T follicular helper cell (primary cell): ENCODE results near the gene MACF1.
"Not testable (repeated sequence)": the region's sequence is repeated elsewhere in the genome, so short reads cannot be mapped to it uniquely, and the experiment has no call there.

Experiments
- DNase-seq: peaks from one replicate; pipeline ENCODE4 v3.0.0-alpha.2; 2020; ENCODE audit warnings: low read depth

The MACF1 gene

DNA sequence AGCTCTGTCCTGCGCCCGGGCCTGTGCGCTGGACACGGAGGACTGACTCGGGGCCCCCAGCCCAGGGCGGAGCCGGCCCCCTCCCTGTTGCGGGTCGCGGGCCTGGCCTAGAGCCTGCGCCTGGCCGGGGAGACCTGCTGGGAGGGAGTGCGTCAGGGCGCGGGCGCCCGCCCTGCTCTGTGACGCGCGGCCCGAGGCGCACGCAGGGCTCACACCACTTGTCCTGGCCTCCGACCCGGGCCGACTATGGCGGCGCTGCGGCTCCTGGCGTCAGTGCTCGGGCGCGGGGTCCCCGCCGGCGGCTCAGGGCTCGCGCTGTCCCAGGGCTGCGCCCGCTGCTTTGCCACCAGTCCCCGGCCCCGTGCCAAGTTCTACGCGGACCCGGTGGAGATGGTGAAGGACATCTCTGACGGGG is 310.2 kb downstream of the MACF1 start:
- DNase-seq = not testable (repeated sequence)

- DNase-seq = not testable (repeated sequence)
These were observed 310.9 kb downstream of the MACF1 start for GRCh38 chr1:39515131-39516086.

DNA sequence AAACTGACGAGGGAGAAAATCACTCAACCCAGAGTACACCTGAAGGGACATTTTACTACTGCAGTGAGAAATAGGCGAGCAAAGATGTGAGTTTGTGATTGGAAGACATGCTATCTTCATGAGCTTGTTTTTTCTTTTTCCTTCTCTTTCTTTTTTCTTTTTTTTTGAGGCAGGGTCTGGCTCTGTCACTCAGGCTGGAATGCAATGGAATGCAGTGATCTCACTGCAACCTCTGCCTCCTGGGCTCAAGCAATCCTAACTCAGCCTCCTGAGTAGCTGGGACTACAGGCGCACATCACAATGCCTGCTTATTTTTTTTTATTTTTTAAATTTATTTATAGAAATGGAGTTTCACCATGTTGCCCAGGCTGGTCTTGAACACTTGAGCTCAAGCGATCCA is 312.3 kb downstream of the MACF1 start:
- not testable (repeated sequence) for DNase-seq

DNA sequence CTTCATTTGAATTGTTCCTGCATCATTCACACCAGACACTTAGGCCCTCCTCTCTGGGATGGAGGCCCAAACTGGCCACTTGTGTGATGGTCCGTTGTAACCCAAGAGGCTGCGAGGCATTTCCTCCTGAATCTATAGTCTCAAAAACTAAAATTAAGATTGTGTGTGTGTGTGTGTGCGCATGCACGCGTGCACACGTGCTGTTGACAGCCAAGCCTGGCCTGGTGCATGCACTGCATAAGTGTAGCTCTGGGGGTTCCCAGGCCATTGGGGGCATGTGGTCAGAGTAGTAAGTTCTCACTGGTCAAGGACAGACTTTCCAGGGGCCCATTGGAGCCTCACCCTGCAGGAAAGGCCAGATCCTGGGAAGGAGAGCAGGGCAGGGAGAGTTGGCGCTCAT is 313.4 kb downstream of the MACF1 start:
- not testable (repeated sequence) for DNase-seq

DNA sequence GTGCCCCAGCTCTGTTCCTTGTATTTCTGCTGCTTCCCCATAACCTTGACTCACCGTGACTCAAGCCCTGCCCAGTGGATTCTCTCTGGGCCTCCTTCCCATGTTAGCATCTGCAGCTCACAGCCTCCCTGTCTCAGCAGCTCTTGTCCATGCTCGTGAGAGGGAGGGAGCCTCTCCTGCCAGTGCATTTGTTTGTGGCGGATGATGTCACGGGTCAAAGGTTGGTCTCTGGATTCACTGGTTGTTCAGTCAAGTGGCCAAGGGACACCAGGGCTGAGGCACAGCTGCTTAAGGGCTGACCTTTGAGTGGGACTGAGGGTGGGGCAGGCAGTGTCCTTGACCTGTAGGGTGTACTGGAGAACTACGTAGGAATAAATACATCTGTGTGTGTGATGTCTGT is 314.9 kb downstream of the MACF1 start:
- not testable (repeated sequence) for DNase-seq

DNA sequence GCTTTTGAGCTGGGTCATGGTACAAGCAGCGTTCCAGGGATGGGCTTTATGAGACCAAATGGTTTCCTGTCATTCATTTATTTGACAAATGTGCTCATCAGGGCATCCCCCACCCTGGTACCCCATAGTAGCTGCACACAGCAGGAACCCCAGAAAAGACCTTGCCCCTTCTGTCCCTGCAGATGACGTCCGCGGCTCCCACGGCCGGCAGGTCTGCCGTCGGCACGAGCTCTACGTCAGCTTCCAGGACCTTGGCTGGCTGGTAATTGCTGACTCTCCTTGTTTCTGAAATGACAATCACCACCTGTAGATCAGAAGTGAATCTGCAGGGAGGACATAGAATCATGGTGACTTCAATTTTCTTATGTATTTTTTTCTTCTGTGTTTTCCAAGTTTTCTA is 317.7 kb downstream of the MACF1 start:
- DNase-seq = not testable (repeated sequence)

DNA sequence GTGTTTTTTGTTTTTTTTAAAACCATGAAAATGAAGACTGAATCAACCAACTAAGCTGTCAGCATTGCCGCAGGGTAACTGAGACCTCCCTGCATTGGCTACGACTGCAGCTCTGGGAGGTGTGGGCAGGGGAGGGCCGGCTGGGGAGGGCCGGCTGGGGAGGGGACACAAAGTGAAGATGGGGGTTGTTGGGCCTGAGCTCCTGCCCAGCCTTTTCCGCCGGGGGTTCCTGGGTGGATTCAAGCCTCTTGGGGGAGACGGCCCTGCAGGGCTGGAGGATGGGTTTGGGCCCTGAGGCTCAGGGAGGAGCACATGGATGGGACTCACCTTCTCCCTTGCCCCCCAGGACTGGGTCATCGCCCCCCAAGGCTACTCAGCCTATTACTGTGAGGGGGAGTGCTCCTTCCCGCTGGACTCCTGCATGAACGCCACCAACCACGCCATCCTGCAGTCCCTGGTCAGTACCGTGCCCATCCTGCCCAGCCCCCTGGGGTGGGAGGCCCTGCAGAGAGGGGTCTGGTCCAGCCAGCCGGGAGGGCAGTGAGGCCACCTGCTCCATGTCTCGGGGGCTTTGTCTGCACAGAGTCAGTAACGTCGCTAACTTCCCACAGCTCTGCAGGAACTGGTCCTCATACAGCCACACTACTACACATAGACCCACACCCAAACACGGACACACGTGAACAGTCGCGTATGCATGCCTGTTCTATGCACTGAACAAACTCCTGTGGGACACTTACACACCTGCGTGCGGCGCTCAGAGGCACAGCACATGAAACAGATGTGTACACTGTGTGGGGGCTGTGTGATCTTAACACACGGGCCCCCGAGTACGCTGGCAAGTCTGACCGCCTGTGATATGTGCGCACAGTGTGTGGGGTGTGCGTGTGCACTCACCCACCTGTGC is 318.4 kb downstream of the MACF1 start:
- DNase-seq = no peak

GRCh38 chr1:39524171-39524570 is 319.7 kb downstream of the MACF1 start:
- DNase-seq = no peak

DNA sequence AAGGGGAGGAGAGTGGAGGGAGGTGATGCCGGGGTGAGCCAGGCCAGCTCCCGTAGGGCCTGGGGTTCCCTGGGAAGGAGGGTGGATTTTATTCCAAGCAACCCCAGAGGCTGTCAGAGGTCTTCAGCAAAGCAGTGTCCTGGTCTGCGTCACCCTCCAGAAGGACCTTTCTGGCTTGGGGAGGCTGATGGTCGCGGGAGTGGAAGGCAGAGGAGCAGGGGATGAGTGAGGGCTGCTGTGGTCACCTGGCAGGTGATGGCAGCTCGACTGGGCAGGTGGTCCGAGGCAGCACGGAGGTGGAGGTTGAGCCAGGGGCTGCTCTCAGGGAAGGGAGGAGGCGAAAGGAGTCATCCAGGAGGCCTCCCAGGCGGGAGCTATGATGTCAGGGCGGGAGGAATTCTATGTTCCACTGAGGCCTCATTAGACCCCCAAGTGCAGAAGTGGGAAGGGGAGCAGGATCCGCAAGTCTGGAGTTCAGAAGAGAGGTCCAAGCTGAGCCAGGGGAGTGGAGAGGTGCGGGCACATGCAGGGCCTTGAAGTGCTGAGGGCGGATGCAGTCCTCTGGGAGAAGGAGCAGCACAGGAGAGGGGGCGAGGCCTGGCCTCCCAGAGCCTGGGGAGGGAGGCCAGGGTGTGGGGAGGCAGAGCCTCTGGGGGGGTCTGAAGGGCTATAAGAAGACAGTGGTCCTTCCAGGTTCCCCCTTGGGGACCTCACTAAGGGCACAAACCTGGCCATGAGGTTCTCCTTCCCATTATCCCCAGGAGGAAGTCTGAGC is 320.3 kb downstream of the MACF1 start:
- DNase-seq = no peak

- DNase-seq = no peak
These were observed 321.1 kb downstream of the MACF1 start for GRCh38 chr1:39525366-39526165.

DNA sequence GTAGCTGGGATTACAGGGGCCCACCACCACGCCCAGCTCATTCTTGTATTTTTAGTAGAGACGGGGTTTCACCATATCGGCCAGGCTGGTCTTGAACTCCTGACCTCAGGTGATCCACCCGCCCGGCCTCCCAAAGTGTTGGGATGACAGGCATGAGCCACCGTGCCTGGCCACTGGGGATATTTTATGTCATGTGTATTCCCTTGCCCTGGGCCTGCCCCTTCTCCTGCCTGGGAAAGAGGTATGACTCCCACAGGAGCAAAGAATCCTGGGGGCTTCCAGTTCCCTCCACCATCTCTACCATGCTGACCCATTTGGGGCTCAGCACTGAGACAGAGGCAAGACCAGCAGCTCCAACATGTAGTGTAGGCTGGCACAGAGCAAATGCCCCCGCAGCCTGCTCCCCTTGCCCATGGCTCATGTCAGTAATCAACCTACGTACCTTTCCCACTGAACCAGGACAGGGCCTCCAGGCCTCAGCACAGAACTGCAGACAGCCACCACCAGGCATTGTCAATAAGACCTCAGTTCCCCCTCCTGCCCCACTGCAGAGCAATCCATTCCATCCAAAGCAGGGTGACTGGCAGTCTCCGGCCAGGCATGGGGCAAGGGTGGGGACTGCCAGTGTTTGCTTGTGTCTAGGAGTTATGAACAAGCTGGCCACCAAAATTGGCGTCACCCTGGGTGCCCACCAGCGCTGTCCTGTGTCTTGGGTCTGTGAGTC is 322.1 kb downstream of the MACF1 start:
- no peak for DNase-seq

DNA sequence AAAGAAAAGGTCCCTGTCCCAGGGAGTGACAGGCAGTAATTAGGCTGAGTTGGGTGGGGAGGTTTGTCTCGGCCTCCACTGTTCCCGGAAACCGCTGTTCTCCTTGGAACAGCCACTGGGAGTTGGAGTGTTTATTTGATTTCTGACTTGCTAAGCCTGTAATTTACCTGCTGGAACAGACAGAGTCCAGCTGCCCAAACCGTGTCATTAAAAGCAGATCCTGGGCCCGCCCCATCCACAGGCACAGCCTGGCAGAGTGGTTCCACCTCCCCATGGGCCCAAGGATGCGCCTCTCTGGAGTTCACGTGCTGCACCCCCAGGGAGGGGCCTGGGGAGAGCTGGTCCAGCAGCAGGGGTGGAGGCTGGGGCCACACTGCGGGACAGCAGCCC is 322.7 kb downstream of the MACF1 start:
- DNase-seq = not testable (repeated sequence)

DNA sequence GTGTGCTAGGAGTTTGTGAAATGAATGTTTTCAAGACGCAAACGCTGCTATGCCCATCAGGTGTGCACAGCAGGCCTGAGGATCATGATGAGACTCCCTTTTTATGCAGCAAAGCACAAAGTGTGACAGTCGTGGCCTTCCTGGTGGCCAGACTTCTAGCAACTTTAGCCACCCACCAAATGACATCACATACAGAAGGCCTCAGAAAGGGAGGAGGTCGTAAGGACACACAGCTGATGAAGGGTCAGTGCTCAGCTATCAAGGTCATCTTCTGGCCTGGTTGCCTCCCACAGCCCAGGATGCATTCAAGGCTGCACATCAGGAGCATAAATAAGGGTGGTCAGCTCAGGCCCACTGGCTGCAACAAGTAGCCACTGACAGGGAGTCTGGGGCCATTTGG is 323.6 kb downstream of the MACF1 start:
- DNase-seq = no peak

DNA sequence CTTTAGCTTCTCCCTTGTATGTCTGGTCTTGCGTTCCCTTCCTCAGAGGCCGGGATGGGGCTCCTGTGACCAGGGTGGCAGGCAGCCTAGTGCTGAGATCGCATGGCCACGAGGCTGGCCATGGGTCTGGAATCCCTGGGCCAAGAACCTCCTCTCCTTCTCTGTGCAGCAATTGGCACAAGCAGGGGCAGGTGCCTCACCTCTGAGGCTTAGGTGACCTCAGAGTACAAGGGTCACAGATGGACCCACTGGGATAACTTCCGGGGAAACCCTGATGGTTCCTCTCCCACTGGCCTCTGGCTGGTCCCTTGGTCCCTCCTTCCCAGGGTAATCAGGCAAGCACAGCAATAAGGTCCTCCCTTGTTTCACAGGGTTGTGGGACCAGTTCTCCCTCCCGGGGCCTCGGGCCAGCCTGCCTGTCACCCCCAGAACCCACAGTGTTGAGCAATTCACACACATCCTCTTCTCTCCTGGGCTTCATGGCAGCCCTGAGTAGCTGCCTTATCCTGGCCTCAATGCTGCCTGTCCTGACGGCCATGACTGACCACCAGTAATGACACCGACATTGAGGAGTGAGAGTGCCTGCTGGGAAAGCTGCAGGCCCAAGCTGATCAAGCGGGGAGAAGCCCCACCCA is 325.5 kb downstream of the MACF1 start:
- no peak for DNase-seq

DNA sequence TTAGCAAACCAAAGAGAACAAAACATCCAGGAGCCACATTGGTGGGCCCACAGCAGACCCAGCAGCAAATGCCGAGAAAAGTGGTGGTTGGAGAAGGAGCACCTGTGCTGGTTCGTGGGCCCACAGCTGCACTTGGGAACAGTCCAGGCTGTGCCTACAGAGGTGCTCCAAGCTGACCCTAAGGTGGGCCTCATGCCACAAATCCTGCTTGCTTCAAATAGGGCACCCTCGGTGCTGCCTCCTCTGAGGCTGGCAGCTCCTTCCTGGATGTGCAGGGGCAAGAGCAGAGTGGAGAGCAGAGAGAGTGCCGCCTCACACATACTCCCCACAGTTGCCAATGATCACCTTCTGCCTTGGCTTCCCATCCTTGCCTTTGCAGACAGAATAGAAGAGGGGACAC is 327.0 kb downstream of the MACF1 start:
- DNase-seq = no peak

GRCh38 chr1:39533442-39533841 is 328.9 kb downstream of the MACF1 start:
- no peak for DNase-seq
